Sigmoid colon (tissue), 4 donors: ENCODE data around the gene SPSB1.

Experiments used
- POLR2A ChIP-seq, 2 donors: fragments of 450-650 bp; IDR thresholded peaks; one replicate each; pipeline ENCODE4 v1.6.1; 2016; ENCODE audit warnings: antibody characterized with exemption in 2 of 2, mild to moderate bottlenecking in 2 of 2, moderate library complexity in 2 of 2
- POLR2AphosphoS5 ChIP-seq, 4 donors: sonication (generic); formaldehyde crosslinking; IDR thresholded peaks; one replicate each; pipeline ENCODE4 v1.6.1; 2017; ENCODE audit warnings: antibody characterized with exemption in 4 of 4
- TF ChIP-seq, protein P1 (sequence below), 4 experiments: fragments of 450-650 bp in 3 of 4; fragments of 200-600 bp in 1 of 4; IDR thresholded peaks; one replicate each; pipeline ENCODE4 v1.5.1; 2016 to 2019; ENCODE audit warnings: antibody characterized with exemption in 4 of 4, mild to moderate bottlenecking in 3 of 4, moderate library complexity in 2 of 4

DNA sequence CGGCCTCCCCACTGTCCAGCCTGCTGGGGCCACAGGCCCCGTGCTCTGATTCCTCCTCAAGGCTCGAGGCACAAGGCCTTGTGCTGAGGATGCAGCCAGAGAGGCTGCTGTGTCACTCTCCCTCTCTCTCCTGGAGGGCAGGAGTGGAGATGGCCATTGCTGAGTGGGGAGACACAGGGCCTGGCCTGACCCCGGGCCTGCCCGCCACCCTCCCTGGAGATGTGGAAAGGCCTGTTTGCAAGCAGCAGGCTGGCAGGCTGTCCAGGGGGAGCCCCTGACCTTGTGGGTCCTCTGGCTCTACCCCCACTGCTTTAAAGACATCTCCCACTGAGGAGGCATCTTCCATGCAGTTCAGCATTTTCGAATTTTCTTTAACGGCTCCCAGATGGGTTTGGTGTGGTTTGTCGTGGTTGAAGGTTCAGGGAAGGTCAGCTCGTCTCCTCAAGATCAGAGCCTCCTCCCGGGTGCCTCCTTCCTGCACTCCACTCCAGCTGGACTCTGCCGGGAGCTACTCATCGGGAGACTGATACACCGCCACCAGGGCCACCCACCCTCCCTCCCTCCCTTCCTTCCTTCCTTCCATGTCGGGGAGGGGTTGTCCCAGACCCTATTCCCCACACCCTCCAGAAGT lies 69.1 kb downstream of the SPSB1 start:
- TF ChIP-seq, protein P1, sequence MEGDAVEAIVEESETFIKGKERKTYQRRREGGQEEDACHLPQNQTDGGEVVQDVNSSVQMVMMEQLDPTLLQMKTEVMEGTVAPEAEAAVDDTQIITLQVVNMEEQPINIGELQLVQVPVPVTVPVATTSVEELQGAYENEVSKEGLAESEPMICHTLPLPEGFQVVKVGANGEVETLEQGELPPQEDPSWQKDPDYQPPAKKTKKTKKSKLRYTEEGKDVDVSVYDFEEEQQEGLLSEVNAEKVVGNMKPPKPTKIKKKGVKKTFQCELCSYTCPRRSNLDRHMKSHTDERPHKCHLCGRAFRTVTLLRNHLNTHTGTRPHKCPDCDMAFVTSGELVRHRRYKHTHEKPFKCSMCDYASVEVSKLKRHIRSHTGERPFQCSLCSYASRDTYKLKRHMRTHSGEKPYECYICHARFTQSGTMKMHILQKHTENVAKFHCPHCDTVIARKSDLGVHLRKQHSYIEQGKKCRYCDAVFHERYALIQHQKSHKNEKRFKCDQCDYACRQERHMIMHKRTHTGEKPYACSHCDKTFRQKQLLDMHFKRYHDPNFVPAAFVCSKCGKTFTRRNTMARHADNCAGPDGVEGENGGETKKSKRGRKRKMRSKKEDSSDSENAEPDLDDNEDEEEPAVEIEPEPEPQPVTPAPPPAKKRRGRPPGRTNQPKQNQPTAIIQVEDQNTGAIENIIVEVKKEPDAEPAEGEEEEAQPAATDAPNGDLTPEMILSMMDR (IDR thresholded peaks at IDR 0.05) = no peak
- TF ChIP-seq POLR2A (IDR thresholded peaks at IDR 0.05) (no peak), POLR2AphosphoS5 (IDR thresholded peaks at IDR 0.05) (no peak)
